Activated CD4-positive, alpha-beta T cell treated with anti-CD3 and anti-CD28 coated beads, Interleukin-2, amount 50 U/mL, for 4 hours (primary cell): ENCODE data around the gene ANKRD23.
A peak's percentile ranks its signal among the peaks of the same experiment; 100 is the strongest.
"Not testable (repeated sequence)": the region's sequence is repeated elsewhere in the genome, so short reads cannot be mapped to it uniquely, and the experiment has no call there.

Experiments
- DNase-seq, 2 experiments: peaks; one replicate each; pipeline ENCODE4 v3.0.0-alpha.2; 2020

Gene ANKRD23

GRCh38 chr2:96863056-96863455, 19.2 kb upstream of the ANKRD23 start:
- not testable (repeated sequence) for DNase-seq

- DNase-seq = no peak
Measured at GRCh38 chr2:96861074-96861473, 17.3 kb upstream of the ANKRD23 start.

GRCh38 chr2:96860065-96861029, 16.5 kb upstream of the ANKRD23 start:
- DNase-seq = peak; percentile 43 to 51

- DNase-seq = no peak
Measured at GRCh38 chr2:96859681-96860064, 15.9 kb upstream of the ANKRD23 start.

- no peak for DNase-seq
Measured at GRCh38 chr2:96859099-96859649, 15.4 kb upstream of the ANKRD23 start.

GRCh38 chr2:96857667-96858372, 14.0 kb upstream of the ANKRD23 start, which contains the start of gene ANKRD39:
Gene ANKRD39 (minus strand): TSS chr2:96858016. CDS start chr2:96857987, 29 bp downstream.
- peak; percentile 96 to 97 for DNase-seq

- no peak for DNase-seq
Measured at GRCh38 chr2:96856776-96857666, 13.2 kb upstream of the ANKRD23 start.

GRCh38 chr2:96853321-96853720, 9.5 kb upstream of the ANKRD23 start:
- DNase-seq = no peak

- no peak for DNase-seq
Measured at GRCh38 chr2:96852667-96853066, 8.8 kb upstream of the ANKRD23 start.

GRCh38 chr2:96848264-96848663, 4.4 kb upstream of the ANKRD23 start:
- no peak for DNase-seq

- DNase-seq = no peak
Measured at GRCh38 chr2:96847586-96847985, 3.8 kb upstream of the ANKRD23 start.

- DNase-seq = no peak
Measured at GRCh38 chr2:96846825-96847224, 3.0 kb upstream of the ANKRD23 start.

GRCh38 chr2:96844405-96844808, 586 bp upstream of the ANKRD23 start:
- no peak for DNase-seq

- no peak for DNase-seq
Measured at GRCh38 chr2:96842600-96842999, 1.2 kb downstream of the ANKRD23 start.

- no peak for DNase-seq
Measured at GRCh38 chr2:96841701-96842495, 1.9 kb downstream of the ANKRD23 start.

GRCh38 chr2:96839875-96840850, 3.7 kb downstream of the ANKRD23 start:
- DNase-seq = no peak

- DNase-seq = peak; percentile 70 to 72
Measured at GRCh38 chr2:96839293-96839874, 4.4 kb downstream of the ANKRD23 start.

GRCh38 chr2:96838345-96839292, 5.2 kb downstream of the ANKRD23 start:
- DNase-seq = no peak

- no peak for DNase-seq
Measured at GRCh38 chr2:96837575-96837974, 6.2 kb downstream of the ANKRD23 start.
